ENCODE measurements around the gene HEXIM2.
A peak's percentile ranks its signal among the peaks of the same experiment; 100 is the strongest.

HEXIM2 gene, protein sequence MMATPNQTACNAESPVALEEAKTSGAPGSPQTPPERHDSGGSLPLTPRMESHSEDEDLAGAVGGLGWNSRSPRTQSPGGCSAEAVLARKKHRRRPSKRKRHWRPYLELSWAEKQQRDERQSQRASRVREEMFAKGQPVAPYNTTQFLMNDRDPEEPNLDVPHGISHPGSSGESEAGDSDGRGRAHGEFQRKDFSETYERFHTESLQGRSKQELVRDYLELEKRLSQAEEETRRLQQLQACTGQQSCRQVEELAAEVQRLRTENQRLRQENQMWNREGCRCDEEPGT

DNA sequence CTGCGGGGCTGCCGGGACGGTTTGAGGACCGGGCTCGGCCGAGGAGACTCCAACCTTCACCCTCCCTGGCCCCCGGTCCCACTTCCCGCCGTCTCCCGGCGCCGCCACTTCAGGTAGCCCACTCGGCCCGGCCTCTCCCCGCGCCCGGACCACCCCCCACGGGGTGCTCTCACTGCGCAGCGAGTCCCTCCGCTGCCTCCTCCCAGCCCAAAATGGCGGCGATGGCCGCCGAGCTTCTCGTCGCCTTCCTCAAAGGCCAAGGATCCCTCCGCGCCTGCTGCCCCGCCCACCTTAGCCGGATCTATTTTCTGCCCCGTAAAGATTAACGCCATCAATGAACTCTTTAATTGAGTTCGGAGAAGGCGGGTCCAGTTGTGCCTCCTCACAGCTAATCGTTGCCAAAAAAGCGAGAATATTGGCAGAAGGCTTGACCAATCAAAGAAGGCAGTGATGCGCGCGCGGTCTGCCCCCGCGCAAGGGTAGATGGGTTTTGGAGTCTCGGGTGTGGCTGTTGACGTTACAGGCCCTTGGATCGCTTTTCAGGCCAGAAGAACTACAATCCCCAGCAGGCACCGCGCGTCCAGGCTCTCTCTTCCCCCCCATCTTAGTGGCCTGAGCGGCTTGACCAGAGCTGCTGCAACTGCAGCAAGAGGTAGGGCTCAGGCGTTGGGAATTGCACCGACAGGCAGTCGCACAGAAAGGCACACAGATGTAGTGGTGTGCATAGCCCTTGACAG lies at the start of gene HEXIM2:
HEXIM2 (plus strand) TSS at position 588 of the 737 bp plus-strand sequence. CDS start 919 bp downstream, outside the sequence.
- Mint-ChIP-seq H3K4me1 (peaks cover 49% of the 10 kb centered on the region), H3K36me3 (ENCODE audit: low read depth) (peaks cover 24% of the 10 kb centered on the region)
- TF ChIP-seq, protein P1, sequence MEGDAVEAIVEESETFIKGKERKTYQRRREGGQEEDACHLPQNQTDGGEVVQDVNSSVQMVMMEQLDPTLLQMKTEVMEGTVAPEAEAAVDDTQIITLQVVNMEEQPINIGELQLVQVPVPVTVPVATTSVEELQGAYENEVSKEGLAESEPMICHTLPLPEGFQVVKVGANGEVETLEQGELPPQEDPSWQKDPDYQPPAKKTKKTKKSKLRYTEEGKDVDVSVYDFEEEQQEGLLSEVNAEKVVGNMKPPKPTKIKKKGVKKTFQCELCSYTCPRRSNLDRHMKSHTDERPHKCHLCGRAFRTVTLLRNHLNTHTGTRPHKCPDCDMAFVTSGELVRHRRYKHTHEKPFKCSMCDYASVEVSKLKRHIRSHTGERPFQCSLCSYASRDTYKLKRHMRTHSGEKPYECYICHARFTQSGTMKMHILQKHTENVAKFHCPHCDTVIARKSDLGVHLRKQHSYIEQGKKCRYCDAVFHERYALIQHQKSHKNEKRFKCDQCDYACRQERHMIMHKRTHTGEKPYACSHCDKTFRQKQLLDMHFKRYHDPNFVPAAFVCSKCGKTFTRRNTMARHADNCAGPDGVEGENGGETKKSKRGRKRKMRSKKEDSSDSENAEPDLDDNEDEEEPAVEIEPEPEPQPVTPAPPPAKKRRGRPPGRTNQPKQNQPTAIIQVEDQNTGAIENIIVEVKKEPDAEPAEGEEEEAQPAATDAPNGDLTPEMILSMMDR (IDR thresholded peaks at IDR 0.05): no peak

DNA sequence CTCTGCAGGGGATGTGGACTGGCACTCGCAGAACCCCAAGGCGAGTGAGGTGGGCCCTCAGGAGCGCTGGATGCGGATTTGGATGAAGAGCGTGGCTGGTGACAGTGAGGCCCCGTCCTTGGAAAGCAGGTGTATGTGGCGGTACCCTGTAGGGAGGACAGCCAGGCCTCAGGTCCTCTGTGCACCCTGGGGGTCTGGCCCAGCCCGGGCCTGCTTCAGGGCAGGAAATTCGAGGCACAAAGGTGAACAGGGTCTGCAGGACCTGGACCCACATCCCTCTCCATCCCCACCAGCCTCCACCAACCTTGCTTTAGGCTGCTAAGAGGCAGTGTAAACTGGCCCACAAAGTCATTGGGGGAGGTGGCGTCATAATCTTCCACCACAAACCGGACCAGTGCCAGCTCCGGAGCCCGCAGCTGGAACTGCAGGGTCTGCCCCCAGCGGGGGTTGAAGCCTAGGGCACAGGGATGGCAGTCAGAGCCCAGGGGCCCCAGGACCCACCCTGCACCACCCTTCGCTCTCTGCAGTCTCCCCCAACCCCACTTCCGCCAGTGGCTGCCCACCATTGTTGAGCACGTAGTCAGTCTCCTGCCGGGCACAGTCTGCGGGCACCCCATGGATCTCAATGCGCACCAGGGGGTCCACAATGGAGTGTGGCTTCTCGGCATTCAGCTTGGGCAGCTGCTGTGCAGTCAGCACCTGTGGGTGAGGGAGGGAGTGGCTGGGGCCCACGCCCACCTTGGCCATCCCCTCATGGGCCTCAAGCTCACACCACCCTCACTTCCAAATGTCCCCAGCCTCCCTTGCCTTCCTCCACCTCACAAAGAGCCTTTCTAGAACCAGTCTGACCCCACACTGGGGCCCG lies 48.9 kb upstream of the HEXIM2 start:
- no peaks in the 10 kb centered on the region for H3K27me3 Mint-ChIP-seq (ENCODE audit: low read depth, poor library complexity)
- H3K4me1 Mint-ChIP-seq: peaks cover 68% of the 10 kb centered on the region
- TF ChIP-seq, protein P1 (IDR thresholded peaks at IDR 0.05): no peak
- DNase-seq: no peak
- no peaks in the 10 kb centered on the region for H3K36me3 Mint-ChIP-seq (ENCODE audit: low read depth)
- H3K9me3 Mint-ChIP-seq: no peaks in the 10 kb centered on the region
- H3K27ac Mint-ChIP-seq: no peak overlapping the region
- H3K4me3 Mint-ChIP-seq: no peak overlapping the region

More for the DNA sequence above, at the start of gene HEXIM2:
- DNase-seq: peak; percentile 99
- Mint-ChIP-seq H3K4me3 (peak within 1 kb of the TSS; percentile 94), H3K9me3 (no peaks in the 10 kb centered on the region), H3K27ac (peak within 1 kb of the TSS; percentile 98), H3K27me3 (ENCODE audit: low read depth, poor library complexity) (no peaks in the 10 kb centered on the region)

DNA sequence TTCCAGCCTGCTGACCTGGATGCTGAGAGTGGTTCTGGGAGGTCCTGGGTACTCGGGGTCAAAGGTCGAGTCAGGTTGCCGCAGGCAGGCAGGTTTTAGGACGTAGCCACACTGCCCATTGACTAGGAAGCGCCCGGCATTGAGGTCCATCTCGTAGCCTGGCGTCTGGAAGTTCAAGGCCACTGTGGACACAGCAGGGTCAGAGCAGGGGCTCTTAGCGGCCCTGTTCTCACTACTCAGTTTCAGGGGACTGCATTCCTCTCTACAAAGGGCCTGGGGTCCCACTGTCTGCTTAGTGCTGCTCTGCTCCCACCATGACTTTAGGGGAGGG lies 48.3 kb upstream of the HEXIM2 start:
- Mint-ChIP-seq H3K36me3 (ENCODE audit: low read depth) (no peaks in the 10 kb centered on the region), H3K4me1 (peaks cover 68% of the 10 kb centered on the region)

DNA sequence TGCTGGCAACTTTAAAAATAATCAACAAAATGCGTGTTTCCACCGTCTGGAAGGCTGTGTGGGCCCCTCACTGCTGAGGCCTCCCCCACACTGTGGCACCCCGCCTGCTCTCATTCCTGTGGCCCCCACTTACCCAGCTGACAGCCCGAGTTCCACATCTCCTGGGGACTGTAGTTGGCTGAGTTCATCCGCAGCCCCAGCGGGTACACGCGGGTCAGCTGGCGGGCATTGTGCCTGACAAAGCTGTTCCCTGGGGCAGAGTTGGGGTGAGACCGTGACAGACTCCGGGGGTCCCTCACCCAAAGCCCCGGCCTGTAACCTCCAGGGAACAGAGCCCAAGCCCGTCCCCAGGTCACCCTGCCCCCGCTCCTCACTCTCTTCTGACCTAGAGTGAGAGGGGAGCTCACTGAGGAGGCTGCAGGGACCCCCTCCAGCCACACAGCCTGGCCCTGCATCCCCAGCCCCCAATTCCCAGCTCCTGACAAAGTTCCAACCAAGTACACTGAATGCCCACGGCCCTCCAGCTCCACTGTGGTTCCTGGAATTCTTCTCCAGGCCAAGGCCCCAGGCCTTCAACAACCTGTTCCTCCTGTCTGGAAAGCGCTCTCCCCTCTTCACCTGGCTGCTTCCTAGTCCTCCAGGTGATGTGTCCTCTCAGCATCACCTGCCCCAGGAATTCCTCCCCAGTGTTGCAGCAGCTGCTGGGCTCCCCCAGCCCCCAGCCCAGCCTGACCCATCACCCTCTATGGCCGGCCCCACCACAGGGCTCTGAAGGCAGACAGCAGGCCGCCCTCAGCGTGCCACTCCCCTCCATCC lies 47.4 kb upstream of the HEXIM2 start:
- no peak for DNase-seq
- TF ChIP-seq, protein P1 (IDR thresholded peaks at IDR 0.05): no peak
- Mint-ChIP-seq H3K27me3 (ENCODE audit: low read depth, poor library complexity) (no peaks in the 10 kb centered on the region), H3K27ac (peak overlapping the region; percentile 22), H3K36me3 (ENCODE audit: low read depth) (no peaks in the 10 kb centered on the region), H3K4me1 (peaks cover 69% of the 10 kb centered on the region), H3K4me3 (no peak overlapping the region), H3K9me3 (no peaks in the 10 kb centered on the region)

More for the DNA sequence above, 48.3 kb upstream of the HEXIM2 start:
- Mint-ChIP-seq H3K4me3 (no peak overlapping the region), H3K27ac (no peak overlapping the region), H3K27me3 (ENCODE audit: low read depth, poor library complexity) (no peaks in the 10 kb centered on the region), H3K9me3 (no peaks in the 10 kb centered on the region)
- DNase-seq: no peak
- TF ChIP-seq, protein P1 (IDR thresholded peaks at IDR 0.05): no peak

DNA sequence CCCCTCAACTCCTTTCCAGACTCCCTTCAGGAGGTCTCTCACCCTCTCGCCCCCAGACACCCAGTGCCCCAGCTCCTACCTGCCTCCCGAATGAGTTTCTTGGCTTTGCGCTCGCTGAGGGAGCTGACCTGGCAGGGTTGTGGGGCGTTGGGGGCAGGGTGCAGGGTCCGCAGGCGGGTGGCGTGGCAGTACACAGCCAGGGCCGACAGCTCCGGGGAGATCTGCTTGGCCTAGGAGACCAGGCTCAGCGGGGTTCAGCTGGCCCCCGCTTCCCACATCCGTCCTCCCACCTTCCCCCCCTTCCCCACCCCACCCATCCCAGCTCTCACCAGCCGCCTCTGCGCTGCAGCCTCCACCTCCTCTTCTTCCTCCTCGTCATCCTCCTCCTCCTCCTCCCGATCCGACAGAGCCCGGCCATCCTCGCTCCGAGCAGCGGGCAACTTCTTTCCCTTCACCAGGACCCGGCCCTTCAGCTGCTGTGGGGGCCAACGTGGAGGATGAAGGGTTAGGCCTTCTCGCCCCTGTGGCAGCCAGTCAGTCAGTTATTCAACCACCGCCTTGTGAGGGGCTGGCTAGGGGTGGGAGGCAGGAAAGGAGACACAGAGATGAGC lies 46.6 kb upstream of the HEXIM2 start:
- Mint-ChIP-seq H3K27me3 (ENCODE audit: low read depth, poor library complexity) (no peaks in the 10 kb centered on the region), H3K4me3 (peak overlapping the region; percentile 8), H3K27ac (peak overlapping the region; percentile 87), H3K9me3 (no peaks in the 10 kb centered on the region), H3K36me3 (ENCODE audit: low read depth) (no peaks in the 10 kb centered on the region), H3K4me1 (peaks cover 77% of the 10 kb centered on the region)
- no peak for DNase-seq
- TF ChIP-seq, protein P1 (IDR thresholded peaks at IDR 0.05): no peak
